Activated CD8-positive, alpha-beta memory T cell treated with anti-CD3 and anti-CD28 coated beads for 1 hour (primary cell): ENCODE measurements around the gene ZCWPW1.
A peak's percentile ranks its signal among the peaks of the same experiment; 100 is the strongest.

Experiments
- DNase-seq, 2 donors: peaks; one replicate each; pipeline ENCODE4 v3.0.0-alpha.2; 2020; ENCODE audit warnings: low read depth in 1 of 2; ENCODE audit errors: extremely low read depth in 1 of 2

The ZCWPW1 gene

GRCh38 chr7:100428199-100428966, at the start of gene ZCWPW1:
Gene ZCWPW1 (minus strand): TSS chr7:100428703. CDS start chr7:100420649, 8,054 bp downstream.
- DNase-seq, result peak; percentile 92 to 94

- DNase-seq, result no peak
Measured at GRCh38 chr7:100477871-100478267, 49.4 kb upstream of the ZCWPW1 start.

- peak in 1 of 2 donors; percentile 25 for DNase-seq
Measured at GRCh38 chr7:100476903-100477870, 48.7 kb upstream of the ZCWPW1 start.

GRCh38 chr7:100476101-100476780, 47.7 kb upstream of the ZCWPW1 start:
- DNase-seq, result no peak

- DNase-seq, result no peak
Measured at GRCh38 chr7:100475549-100475948, 47.0 kb upstream of the ZCWPW1 start.

- no peak for DNase-seq
Measured at GRCh38 chr7:100472854-100473499, 44.5 kb upstream of the ZCWPW1 start.

GRCh38 chr7:100472121-100472851, 43.8 kb upstream of the ZCWPW1 start:
- no peak for DNase-seq

GRCh38 chr7:100471021-100471420, 42.5 kb upstream of the ZCWPW1 start:
- DNase-seq, result no peak

- peak; percentile 54 to 81 for DNase-seq
Measured at GRCh38 chr7:100469227-100470044, 40.9 kb upstream of the ZCWPW1 start.

- no peak for DNase-seq
Measured at GRCh38 chr7:100467638-100468373, 39.3 kb upstream of the ZCWPW1 start.

- DNase-seq, result no peak
Measured at GRCh38 chr7:100466653-100467605, 38.4 kb upstream of the ZCWPW1 start.

- no peak for DNase-seq
Measured at GRCh38 chr7:100465702-100466311, 37.3 kb upstream of the ZCWPW1 start.

- no peak for DNase-seq
Measured at GRCh38 chr7:100465299-100465698, 36.8 kb upstream of the ZCWPW1 start.

GRCh38 chr7:100464791-100465190, 36.3 kb upstream of the ZCWPW1 start:
- DNase-seq, result no peak

- DNase-seq, result no peak
Measured at GRCh38 chr7:100464210-100464660, 35.7 kb upstream of the ZCWPW1 start, which contains the start of gene SPACDR. Gene SPACDR (minus strand): TSS chr7:100464260. CDS start chr7:100464025, 235 bp downstream.

- no peak for DNase-seq
Measured at GRCh38 chr7:100457033-100457432, 28.5 kb upstream of the ZCWPW1 start.

GRCh38 chr7:100456562-100456961, 28.1 kb upstream of the ZCWPW1 start:
- DNase-seq, result no peak
